Measurements from ENCODE around the gene HS3ST6. TPM values are rescaled to one million over a fixed set of nuclear protein-coding genes. Genes with fewer than 3 reads are reported as not detected.

Gene HS3ST6
- 0.16 TPM in 1 of 2 replicates, not detected in the other for total RNA-seq

GRCh38 chr16:1918351-1919326, at the start of gene HS3ST6:
HS3ST6 (minus strand) TSS chr16:1918415; CDS start chr16:1918323, 92 bp downstream.

GRCh38 chr16:1966460-1966859, 48.2 kb upstream of the HS3ST6 start, which contains the start of gene RNF151:
RNF151 (plus strand) TSS chr16:1966856; CDS start chr16:1966882, 26 bp downstream.

GRCh38 chr16:1964506-1965395, 46.5 kb upstream of the HS3ST6 start, which contains the start of gene RPS2:
RPS2 (minus strand) TSS chr16:1964826; CDS start chr16:1964625, 201 bp downstream.

GRCh38 chr16:1959269-1960039, 41.2 kb upstream of the HS3ST6 start, which contains the start of gene NDUFB10:
NDUFB10 (plus strand) TSS chr16:1959538; CDS start chr16:1959625, 87 bp downstream.

GRCh38 chr16:1942810-1943726, 24.9 kb upstream of the HS3ST6 start, which contains the start of gene MSRB1:
MSRB1 (minus strand) TSS chr16:1943199; CDS start chr16:1943156, 43 bp downstream.

GRCh38 chr16:1871974-1872635, 46.1 kb downstream of the HS3ST6 start, which contains the start of gene MEIOB:
MEIOB (minus strand) TSS chr16:1872164; CDS start chr16:1868175, 3,989 bp downstream.

Small RNA genes lying within 50 kb of the gene (small RNA-seq; reads per million reads assigned to genes)
- not detected for gene SNORA10
- gene SNORA64: not detected

Other genes with a start within 250 kb of the HS3ST6 start
- 23.2 and 24.9 TPM in 2 replicates for gene JPT2, start 240.1 kb downstream of the HS3ST6 start, total RNA-seq
- 66.5 and 67.5 TPM in 2 replicates for gene MAPK8IP3, start 212.2 kb downstream of the HS3ST6 start, total RNA-seq
- 35.1 and 37.2 TPM in 2 replicates for gene NME3, start 146.9 kb downstream of the HS3ST6 start, total RNA-seq
- gene EME2, start 145.6 kb downstream of the HS3ST6 start, total RNA-seq: 15.7 and 15.9 TPM in 2 replicates
- 36.1 and 37.0 TPM in 2 replicates for gene MRPS34, start 145.3 kb downstream of the HS3ST6 start, total RNA-seq
- 28.1 and 30.4 TPM in 2 replicates for gene SPSB3, start 135.8 kb downstream of the HS3ST6 start, total RNA-seq
- gene NUBP2, start 135.5 kb downstream of the HS3ST6 start, total RNA-seq: 50.3 and 67.8 TPM in 2 replicates
- gene IGFALS, start 124.7 kb downstream of the HS3ST6 start, total RNA-seq: 0.16 and 0.24 TPM in 2 replicates
- 12.8 and 17.2 TPM in 2 replicates for gene HAGH, start 91.6 kb downstream of the HS3ST6 start, total RNA-seq
- gene FAHD1, start 91.2 kb downstream of the HS3ST6 start, total RNA-seq: 34.7 and 37.8 TPM in 2 replicates
- gene MEIOB, start 46.3 kb downstream of the HS3ST6 start, total RNA-seq: 0.61 and 1.1 TPM in 2 replicates
- gene MSRB1, start 24.8 kb upstream of the HS3ST6 start, total RNA-seq: 15.3 and 24.9 TPM in 2 replicates
- not detected in 2 replicates for gene RPL3L, start 36.3 kb upstream of the HS3ST6 start, total RNA-seq
- gene NDUFB10, start 41.1 kb upstream of the HS3ST6 start, total RNA-seq: 63.9 and 89.5 TPM in 2 replicates
- gene RPS2, start 46.4 kb upstream of the HS3ST6 start, total RNA-seq: 1,254 and 1,380 TPM in 2 replicates
- gene RNF151, start 48.4 kb upstream of the HS3ST6 start, total RNA-seq: not detected in 2 replicates
- 23.9 and 26.9 TPM in 2 replicates for gene TBL3, start 53.6 kb upstream of the HS3ST6 start, total RNA-seq
- gene NOXO1, start 63.1 kb upstream of the HS3ST6 start, total RNA-seq: 0.12 TPM in 1 of 2 replicates, not detected in the other
- 10.7 and 11.4 TPM in 2 replicates for gene GFER, start 65.8 kb upstream of the HS3ST6 start, total RNA-seq
- gene SYNGR3, start 71.6 kb upstream of the HS3ST6 start, total RNA-seq: 1.1 and 1.9 TPM in 2 replicates
- 30.1 and 30.8 TPM in 2 replicates for gene ZNF598, start 91.4 kb upstream of the HS3ST6 start, total RNA-seq
- not detected in 2 replicates for gene NPW, start 101.4 kb upstream of the HS3ST6 start, total RNA-seq
- 33.9 and 35.0 TPM in 2 replicates for gene NHERF2, start 108.5 kb upstream of the HS3ST6 start, total RNA-seq
- 23.6 and 24.7 TPM in 2 replicates for gene NTHL1, start 129.4 kb upstream of the HS3ST6 start, total RNA-seq
- 73.8 and 84.7 TPM in 2 replicates for gene TSC2, start 129.6 kb upstream of the HS3ST6 start, total RNA-seq
- 179 and 232 TPM in 2 replicates for gene PKD1, start 217.5 kb upstream of the HS3ST6 start, total RNA-seq
- gene RAB26, start 230.2 kb upstream of the HS3ST6 start, total RNA-seq: 0.61 and 0.97 TPM in 2 replicates
- gene TRAF7, start 237.4 kb upstream of the HS3ST6 start, total RNA-seq: 60.2 and 78.9 TPM in 2 replicates